Mesothelial cell of epicardium (in vitro differentiated cells): ENCODE data around the gene NUFIP2. TPM values are rescaled to one million over a fixed set of nuclear protein-coding genes. Genes with fewer than 3 reads are reported as not detected.
A peak's percentile ranks its signal among the peaks of the same experiment; 100 is the strongest.

Experiments used
- DNase-seq, 2 experiments: peaks; one replicate each; pipeline ENCODE4 v3.0.0; 2021; ENCODE audit warnings: low spot score in 2 of 2; ENCODE audit not compliant: unreplicated experiment in 2 of 2
- H3K27ac Mint-ChIP-seq: 2 replicates; pipeline ENCODE4 v1.8.0; 2021; ENCODE audit warnings: mixed read lengths
- H3K27me3 Mint-ChIP-seq: 2 replicates; pipeline ENCODE4 v1.8.0; 2021; ENCODE audit warnings: low read depth, mixed read lengths
- H3K36me3 Mint-ChIP-seq: 2 replicates; pipeline ENCODE4 v1.8.0; 2021; ENCODE audit warnings: mixed read lengths
- H3K4me1 Mint-ChIP-seq: 2 replicates; pipeline ENCODE4 v1.8.0; 2021; ENCODE audit warnings: mixed read lengths
- H3K4me3 Mint-ChIP-seq: 2 replicates; pipeline ENCODE4 v1.8.0; 2021; ENCODE audit warnings: mild to moderate bottlenecking, moderate library complexity, mixed read lengths
- H3K9me3 Mint-ChIP-seq: 2 replicates; pipeline ENCODE4 v1.8.0; 2021; ENCODE audit warnings: mixed read lengths
- total RNA-seq: library from RNA; stranded (reverse); gene quantifications from 3 replicates; pipeline ENCODE4 v1.2.1, GENCODE V29; 2021
- TF ChIP-seq, protein P1 (sequence below): fragments of 200-600 bp; sonication (generic); IDR thresholded peaks from one replicate; pipeline ENCODE4 v1.5.0; 2021; ENCODE audit warnings: antibody characterized with exemption; ENCODE audit not compliant: unreplicated experiment

NUFIP2 gene
- total RNA-seq, 1 donor from 2014 or later, result 59.8 TPM

GRCh38 chr17:29248845-29249244 lies 45.1 kb downstream of the NUFIP2 start:
- H3K27ac Mint-ChIP-seq, result no peak overlapping the region
- H3K4me3 Mint-ChIP-seq, result no peak overlapping the region
- TF ChIP-seq, protein P1, sequence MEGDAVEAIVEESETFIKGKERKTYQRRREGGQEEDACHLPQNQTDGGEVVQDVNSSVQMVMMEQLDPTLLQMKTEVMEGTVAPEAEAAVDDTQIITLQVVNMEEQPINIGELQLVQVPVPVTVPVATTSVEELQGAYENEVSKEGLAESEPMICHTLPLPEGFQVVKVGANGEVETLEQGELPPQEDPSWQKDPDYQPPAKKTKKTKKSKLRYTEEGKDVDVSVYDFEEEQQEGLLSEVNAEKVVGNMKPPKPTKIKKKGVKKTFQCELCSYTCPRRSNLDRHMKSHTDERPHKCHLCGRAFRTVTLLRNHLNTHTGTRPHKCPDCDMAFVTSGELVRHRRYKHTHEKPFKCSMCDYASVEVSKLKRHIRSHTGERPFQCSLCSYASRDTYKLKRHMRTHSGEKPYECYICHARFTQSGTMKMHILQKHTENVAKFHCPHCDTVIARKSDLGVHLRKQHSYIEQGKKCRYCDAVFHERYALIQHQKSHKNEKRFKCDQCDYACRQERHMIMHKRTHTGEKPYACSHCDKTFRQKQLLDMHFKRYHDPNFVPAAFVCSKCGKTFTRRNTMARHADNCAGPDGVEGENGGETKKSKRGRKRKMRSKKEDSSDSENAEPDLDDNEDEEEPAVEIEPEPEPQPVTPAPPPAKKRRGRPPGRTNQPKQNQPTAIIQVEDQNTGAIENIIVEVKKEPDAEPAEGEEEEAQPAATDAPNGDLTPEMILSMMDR, result no peak
- no peaks in the 10 kb centered on the region for H3K9me3 Mint-ChIP-seq
- H3K4me1 Mint-ChIP-seq, result no peaks in the 10 kb centered on the region
- H3K36me3 Mint-ChIP-seq, result no peaks in the 10 kb centered on the region
- no peak for DNase-seq
- H3K27me3 Mint-ChIP-seq, result no peaks in the 10 kb centered on the region

DNA sequence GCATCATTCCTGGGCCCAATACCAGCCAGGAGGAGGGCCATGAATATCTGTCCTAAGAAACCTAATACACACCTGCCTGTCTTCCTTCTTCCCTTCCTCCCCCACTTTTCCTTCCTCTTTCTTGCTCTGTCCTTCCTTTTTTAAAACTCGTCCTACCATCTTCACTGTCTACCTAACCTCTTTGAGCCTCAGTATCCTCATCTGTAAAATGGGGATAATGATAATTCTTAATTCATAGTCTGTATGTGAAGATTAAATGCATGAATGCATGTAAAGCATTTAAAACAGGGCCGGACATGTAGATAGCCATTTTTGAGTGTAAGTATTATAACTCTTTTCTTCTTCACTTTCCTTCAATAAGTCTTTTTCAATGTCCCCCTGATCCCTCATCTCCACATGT lies 46.7 kb downstream of the NUFIP2 start:
- no peak for DNase-seq
- Mint-ChIP-seq H3K4me3 (no peak overlapping the region), H3K27me3 (no peaks in the 10 kb centered on the region), H3K4me1 (no peaks in the 10 kb centered on the region), H3K27ac (no peak overlapping the region), H3K36me3 (no peaks in the 10 kb centered on the region), H3K9me3 (no peaks in the 10 kb centered on the region)
- TF ChIP-seq, protein P1, result no peak

- H3K27me3 Mint-ChIP-seq, result no peaks in the 10 kb centered on the region
Observed at GRCh38 chr17:29246628-29247027, 47.3 kb downstream of the NUFIP2 start, which contains the start of gene CRYBA1. TSS of gene CRYBA1 (plus strand) at chr17:29246859. CDS start at chr17:29246864, 5 bp downstream.

DNA sequence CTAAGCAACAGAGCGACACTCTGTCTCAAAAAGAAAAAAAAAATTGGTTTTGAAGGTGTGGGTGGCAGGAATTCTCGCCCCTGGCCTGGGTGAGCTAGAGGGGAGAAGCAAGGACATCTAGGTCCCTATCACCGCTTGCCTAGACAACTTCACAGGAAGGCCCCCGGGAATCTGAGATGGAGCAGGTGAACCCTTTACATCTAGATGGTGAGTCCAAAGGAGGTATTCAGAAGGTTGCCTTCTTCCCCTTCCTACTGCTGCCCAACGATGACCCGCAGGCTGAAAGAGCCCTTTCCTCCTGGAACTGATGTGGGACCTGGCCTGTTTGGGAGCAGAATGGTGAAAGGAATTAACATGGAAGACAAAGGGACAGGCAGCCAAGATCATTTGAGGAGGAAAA lies 48.5 kb downstream of the NUFIP2 start:
- no peaks in the 10 kb centered on the region for H3K27me3 Mint-ChIP-seq
- DNase-seq, result no peak
- TF ChIP-seq, protein P1, result no peak
- no peak overlapping the region for H3K4me3 Mint-ChIP-seq
- no peaks in the 10 kb centered on the region for H3K36me3 Mint-ChIP-seq
- no peak overlapping the region for H3K27ac Mint-ChIP-seq
- no peaks in the 10 kb centered on the region for H3K9me3 Mint-ChIP-seq
- H3K4me1 Mint-ChIP-seq, result no peaks in the 10 kb centered on the region

More at GRCh38 chr17:29246628-29247027, 47.3 kb downstream of the NUFIP2 start, which contains the start of gene CRYBA1:
- Mint-ChIP-seq H3K9me3 (no peaks in the 10 kb centered on the region), H3K4me1 (no peaks in the 10 kb centered on the region), H3K27ac (no peak within 1 kb of the TSS), H3K4me3 (no peak within 1 kb of the TSS), H3K36me3 (no peaks in the 10 kb centered on the region)
- no peak for DNase-seq
- TF ChIP-seq, protein P1, result no peak

DNA sequence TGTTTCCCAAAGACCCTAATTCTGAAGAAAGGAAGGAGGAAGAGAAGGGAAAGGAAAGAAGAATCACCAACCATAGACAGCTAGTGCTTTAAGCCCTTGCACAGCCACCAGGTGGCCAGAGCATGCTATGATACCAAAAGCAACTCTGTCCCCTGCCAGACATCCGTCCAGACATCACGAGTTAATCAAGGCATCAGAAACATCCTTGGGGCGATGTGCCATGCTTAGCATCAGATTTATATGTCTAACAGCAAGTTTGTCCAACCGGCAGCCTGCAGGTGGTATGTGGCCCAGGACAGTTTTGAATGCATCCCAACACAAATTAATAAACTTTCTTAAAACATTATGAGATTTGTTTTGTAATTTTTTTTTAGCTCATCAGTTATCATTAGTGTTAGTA lies 50.2 kb downstream of the NUFIP2 start:
- Mint-ChIP-seq H3K4me3 (no peak overlapping the region), H3K27me3 (no peaks in the 10 kb centered on the region)

More for the DNA sequence above, 50.2 kb downstream of the NUFIP2 start:
- Mint-ChIP-seq H3K36me3 (no peaks in the 10 kb centered on the region), H3K9me3 (no peaks in the 10 kb centered on the region), H3K4me1 (no peaks in the 10 kb centered on the region), H3K27ac (no peak overlapping the region)
- DNase-seq, result no peak
- TF ChIP-seq, protein P1, result peak; percentile 24
